Measurements from ENCODE around the gene NPBWR2.

DNA sequence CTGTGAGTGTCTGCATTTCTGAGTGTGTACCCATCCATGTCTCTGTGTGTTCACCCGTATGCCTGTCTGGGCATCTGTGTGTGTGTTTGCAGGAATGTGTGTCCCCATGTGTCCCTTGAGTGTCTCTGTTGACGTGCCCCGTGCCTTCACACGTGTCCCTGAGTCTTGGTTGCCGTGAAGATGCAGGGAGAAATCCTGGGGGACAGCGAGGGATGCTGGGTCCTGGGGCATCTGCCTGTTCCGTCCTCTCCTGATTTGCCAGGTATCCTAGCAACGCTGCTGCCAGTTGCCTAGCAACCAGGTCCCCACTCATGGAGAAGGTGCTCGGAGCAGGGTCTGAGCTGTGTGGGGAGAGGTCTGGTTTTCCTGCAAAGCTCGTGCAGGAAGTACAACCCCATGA lies 17.2 kb downstream of the NPBWR2 start:
- TF ChIP-seq, protein P1, sequence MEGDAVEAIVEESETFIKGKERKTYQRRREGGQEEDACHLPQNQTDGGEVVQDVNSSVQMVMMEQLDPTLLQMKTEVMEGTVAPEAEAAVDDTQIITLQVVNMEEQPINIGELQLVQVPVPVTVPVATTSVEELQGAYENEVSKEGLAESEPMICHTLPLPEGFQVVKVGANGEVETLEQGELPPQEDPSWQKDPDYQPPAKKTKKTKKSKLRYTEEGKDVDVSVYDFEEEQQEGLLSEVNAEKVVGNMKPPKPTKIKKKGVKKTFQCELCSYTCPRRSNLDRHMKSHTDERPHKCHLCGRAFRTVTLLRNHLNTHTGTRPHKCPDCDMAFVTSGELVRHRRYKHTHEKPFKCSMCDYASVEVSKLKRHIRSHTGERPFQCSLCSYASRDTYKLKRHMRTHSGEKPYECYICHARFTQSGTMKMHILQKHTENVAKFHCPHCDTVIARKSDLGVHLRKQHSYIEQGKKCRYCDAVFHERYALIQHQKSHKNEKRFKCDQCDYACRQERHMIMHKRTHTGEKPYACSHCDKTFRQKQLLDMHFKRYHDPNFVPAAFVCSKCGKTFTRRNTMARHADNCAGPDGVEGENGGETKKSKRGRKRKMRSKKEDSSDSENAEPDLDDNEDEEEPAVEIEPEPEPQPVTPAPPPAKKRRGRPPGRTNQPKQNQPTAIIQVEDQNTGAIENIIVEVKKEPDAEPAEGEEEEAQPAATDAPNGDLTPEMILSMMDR (IDR thresholded peaks at IDR 0.05): no peak
- TF ChIP-seq POLR2A (IDR thresholded peaks at IDR 0.05): no peak
